GM18870 (cell line): ENCODE measurements around the gene HSP90B1.

Source experiments
- ATAC-seq: cut with Tn5 transposase; IDR thresholded peaks from one replicate; pipeline ENCODE4 v1.9.1; 2021; ENCODE audit warnings: moderate library complexity; ENCODE audit not compliant: unreplicated experiment

The HSP90B1 gene

DNA sequence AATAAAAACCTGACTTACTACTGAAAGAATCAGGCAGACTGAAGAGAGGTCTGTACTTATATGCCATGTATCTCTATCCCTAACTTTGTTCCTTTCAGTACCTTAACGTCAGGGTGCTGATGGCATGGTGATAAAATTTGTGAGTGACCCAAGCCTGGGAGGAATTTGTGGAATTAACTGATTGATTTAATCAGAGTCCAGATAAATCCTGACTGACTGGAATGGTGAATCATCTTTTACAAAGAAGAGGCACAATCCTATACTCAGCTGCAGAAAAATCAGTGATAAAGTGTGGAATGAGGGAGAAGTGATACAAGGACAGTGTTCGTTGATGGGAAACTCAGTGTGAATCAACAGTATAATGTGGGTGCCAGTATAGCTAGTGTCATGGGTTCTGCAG is 39.2 kb downstream of the HSP90B1 start:
- no peak for ATAC-seq

DNA sequence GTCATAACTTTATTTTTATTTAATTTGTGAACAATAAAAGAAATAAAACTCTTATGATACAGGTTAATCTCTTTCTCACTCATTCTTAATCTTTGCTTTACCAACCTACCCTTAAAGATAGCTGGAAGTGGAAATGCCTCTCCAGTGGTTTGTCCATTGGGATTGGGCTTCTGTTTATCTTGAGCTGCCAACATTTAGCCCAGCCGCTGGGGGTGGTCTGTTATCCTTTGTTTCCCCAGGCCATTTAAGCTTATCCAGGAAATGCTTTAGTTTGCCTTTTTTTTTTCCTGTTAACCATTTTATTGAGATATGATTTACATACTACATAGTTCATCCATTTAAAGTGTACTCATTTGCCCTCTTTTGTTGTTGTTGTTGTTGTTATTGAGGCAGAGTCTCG is 43.7 kb downstream of the HSP90B1 start:
- ATAC-seq: no peak

DNA sequence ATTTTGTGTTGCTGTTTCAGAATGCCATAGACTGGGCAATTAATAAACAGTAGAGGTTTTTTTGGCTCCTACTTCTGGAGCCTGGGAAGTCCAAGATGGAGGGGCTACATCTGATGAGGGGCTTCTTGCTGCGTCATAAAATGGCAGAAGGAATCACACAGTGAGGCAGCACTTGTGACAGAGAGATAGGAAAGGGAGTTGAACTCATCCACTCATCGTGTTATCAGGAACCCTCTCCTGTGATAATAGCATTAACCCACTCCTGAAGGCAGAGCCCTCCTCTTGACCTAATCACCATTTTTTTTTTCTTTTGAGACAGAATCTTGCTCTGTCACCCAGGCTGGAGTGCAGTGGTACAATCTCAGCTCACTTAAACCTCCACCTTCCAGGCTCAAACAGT is 45.2 kb downstream of the HSP90B1 start:
- no peak for ATAC-seq

DNA sequence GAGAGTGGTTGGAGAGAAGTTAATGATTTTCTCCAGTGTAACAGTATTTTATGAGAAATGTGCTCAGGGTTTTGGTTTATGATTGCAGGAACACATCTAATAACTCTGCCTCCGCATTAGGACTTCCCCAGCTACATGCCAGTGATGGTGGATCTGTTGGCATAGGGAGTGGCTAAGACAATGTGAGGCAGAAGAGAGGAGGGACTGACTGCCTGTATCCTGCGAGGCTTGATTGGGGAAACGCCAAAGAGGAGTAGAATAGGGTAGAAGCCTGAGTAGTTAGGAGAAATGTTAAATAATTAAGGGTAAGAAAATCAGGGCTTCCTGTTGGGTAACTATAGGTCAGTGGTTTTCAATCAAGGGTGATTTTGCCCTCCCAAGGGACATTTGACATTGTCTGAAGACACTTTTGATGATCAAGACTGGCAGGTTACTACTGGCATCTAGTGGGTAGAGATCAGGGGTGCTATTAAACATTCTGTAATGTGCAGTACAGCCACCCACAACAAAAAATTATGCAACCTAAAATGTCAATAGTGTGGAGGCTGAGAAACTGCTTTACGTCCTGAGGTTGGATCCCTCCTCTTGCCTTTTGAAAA is 48.3 kb downstream of the HSP90B1 start:
- ATAC-seq: no peak

DNA sequence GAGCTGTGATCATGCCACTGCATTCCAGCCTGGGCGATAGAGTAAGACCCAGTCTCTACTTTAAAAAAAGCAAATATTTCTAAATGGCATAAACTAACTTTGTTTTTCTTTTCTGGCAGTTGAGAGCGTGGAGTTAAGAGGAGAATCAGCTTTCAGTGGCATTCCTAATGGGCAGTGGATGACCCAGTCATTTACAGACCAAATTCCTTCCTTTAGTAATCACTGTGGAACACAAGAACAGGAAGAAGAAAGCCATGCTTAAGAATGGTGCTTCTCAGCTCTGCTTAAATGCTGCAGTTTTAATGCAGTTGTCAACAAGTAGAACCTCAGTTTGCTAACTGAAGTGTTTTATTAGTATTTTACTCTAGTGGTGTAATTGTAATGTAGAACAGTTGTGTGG is 56.6 kb downstream of the HSP90B1 start:
- ATAC-seq: no peak

DNA sequence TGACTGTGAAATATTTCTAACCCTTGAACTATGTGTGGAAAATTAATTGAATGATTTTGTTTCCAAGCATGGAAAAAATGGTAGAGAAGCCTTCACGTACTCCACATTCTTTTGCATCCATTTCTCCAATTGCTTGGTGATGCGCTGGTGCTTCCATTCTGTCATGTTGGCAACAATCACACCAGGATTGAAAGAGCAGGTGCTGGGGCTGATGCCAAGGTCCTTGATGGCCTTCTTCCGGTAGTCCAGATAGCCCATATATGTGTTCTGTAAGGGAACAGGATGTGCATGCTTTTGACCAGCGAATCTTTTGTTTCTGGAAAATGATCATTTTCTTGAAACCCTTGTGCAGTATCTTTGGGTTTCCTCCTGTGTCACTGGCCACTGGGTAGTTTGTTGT is 64.0 kb downstream of the HSP90B1 start:
- ATAC-seq: no peak

DNA sequence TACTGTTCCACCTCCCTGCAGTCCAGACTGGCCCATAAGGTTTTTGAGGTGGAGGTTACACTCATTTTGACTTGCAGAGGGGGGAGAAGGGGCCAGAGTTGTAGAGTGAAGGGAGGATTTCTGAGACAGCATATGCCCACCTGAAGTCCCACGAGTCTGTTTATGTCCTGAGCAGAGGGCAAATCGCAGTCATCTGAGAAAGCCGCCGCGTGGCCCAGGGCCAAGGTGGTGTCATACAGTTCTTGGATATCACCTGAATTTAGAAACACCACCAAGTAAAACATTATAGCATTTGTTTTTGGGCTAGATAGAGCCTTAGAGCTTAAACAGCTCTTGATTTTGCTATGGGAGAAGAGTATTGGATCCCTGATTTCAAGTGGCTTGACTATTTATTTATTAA is 66.4 kb downstream of the HSP90B1 start:
- no peak for ATAC-seq

DNA sequence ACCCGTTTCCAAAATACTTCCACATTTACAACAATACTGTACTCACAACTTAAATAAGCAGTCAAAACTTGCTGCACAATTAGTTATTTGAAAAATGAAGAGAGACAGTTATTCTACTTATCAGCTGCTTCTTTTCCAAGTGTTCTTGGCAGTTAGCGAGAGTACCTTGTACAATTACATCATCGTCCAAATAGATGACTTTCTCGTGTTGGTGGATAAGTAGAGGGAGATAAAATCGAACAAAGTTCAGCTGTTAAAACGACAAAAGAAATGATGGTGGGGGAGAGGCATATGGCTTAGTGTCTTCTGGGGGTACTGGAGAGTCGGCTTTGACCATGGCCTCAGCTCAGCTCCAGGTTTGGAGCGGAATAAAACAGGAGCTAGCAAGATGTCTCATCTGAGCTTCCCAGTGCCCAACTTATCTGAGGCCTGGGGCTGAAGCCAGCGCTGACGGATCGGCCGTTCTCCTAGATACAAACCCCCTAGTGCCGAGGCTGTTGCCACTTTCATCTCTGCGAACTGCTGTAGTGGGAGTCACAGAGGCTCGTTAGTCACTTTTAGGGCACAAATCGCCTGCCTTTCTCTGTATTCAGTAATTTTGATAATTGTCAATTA is 67.2 kb downstream of the HSP90B1 start:
- no peak for ATAC-seq
